Testis (tissue), 2 donors: ENCODE results near the gene APC2.

Experiments
- CTCF ChIP-seq, 3 experiments: fragments of 450-650 bp in 2 of 3; fragments of 200-600 bp in 1 of 3; sonication (generic) in 1 of 3; IDR thresholded peaks; one replicate each; pipeline ENCODE4 v1.5.1; 2016 to 2019; ENCODE audit warnings: antibody characterized with exemption in 3 of 3, mild to moderate bottlenecking in 2 of 3, moderate library complexity in 1 of 3
- POLR2A ChIP-seq: fragments of 450-650 bp; IDR thresholded peaks from one replicate; pipeline ENCODE4 v1.6.1; 2017; ENCODE audit warnings: antibody characterized with exemption, mild to moderate bottlenecking, moderate library complexity

GRCh38 chr19:1457892-1458291, 8.0 kb downstream of the APC2 start:
- TF ChIP-seq CTCF (IDR thresholded peaks at IDR 0.05) (no peak), POLR2A (no peak)
